H9 (cell line): ENCODE results near the gene TRABD. TPM values are rescaled to one million over a fixed set of nuclear protein-coding genes. Genes with fewer than 3 reads are reported as not detected.

ENCODE experiments used
- DNase-seq: peaks from one replicate; pipeline ENCODE4 v3.0.0-alpha.2; 2017
- H2AFZ ChIP-seq: one replicate; pipeline ENCODE4 v1.6.1; 2013; ENCODE audit warnings: mild to moderate bottlenecking, low read length, control low read depth, moderate library complexity
- H2AK5ac ChIP-seq: 2 replicates; pipeline ENCODE4 v1.6.1; 2013; ENCODE audit warnings: low read length, control low read depth, mixed read lengths; ENCODE audit not compliant: insufficient read length
- H2BK120ac ChIP-seq: one replicate; pipeline ENCODE4 v1.6.1; 2013; ENCODE audit warnings: low read depth, mild to moderate bottlenecking, low read length, control low read depth, inconsistent platforms; ENCODE audit not compliant: poor library complexity, severe bottlenecking
- H2BK12ac ChIP-seq: 2 replicates; pipeline ENCODE4 v1.6.1; 2013; ENCODE audit warnings: low read length, control low read depth, mixed read lengths, low read depth; ENCODE audit not compliant: insufficient read length
- H2BK15ac ChIP-seq: 2 replicates; pipeline ENCODE4 v1.6.1; 2013; ENCODE audit warnings: low read depth, low read length, control low read depth
- H2BK20ac ChIP-seq: one replicate; pipeline ENCODE4 v1.6.1; 2013; ENCODE audit warnings: low read depth, mild to moderate bottlenecking, low read length, control low read depth, inconsistent platforms; ENCODE audit not compliant: poor library complexity, severe bottlenecking
- H2BK5ac ChIP-seq: 2 replicates; pipeline ENCODE4 v1.6.1; 2013; ENCODE audit warnings: low read length, control low read depth, mixed read lengths; ENCODE audit not compliant: insufficient read length
- H3K14ac ChIP-seq: 2 replicates; pipeline ENCODE4 v1.6.1; 2013; ENCODE audit warnings: low read length, control low read depth; ENCODE audit not compliant: insufficient read depth
- H3K18ac ChIP-seq: 2 replicates; pipeline ENCODE4 v1.6.1; 2013; ENCODE audit warnings: low read depth, mild to moderate bottlenecking, mixed read lengths, low read length, control low read depth; ENCODE audit not compliant: insufficient read length
- H3K23ac ChIP-seq: 2 replicates; pipeline ENCODE4 v1.6.1; 2013; ENCODE audit warnings: low read length, control low read depth, mixed read lengths, low read depth; ENCODE audit not compliant: insufficient read length
- H3K23me2 ChIP-seq: 2 replicates; pipeline ENCODE4 v1.6.1; 2013; ENCODE audit warnings: low read depth, mild to moderate bottlenecking, mixed read lengths, low read length, control low read depth; ENCODE audit not compliant: insufficient read length, poor library complexity, severe bottlenecking
- H3K27ac ChIP-seq: 2 replicates; pipeline ENCODE4 v1.5.1; 2013; ENCODE audit warnings: low read length, control low read depth, mixed read lengths, low read depth; ENCODE audit not compliant: insufficient read length
- H3K27me3 ChIP-seq: 2 replicates; pipeline ENCODE4 v1.6.1; 2013; ENCODE audit warnings: low read length, control low read depth, inconsistent platforms; ENCODE audit not compliant: insufficient read depth
- H3K4ac ChIP-seq: 2 replicates; pipeline ENCODE4 v1.6.1; 2013; ENCODE audit warnings: low read depth, mild to moderate bottlenecking, control low read depth, inconsistent platforms, low read length, moderate library complexity
- H3K4me1 ChIP-seq: 2 replicates; pipeline ENCODE4 v1.6.1; 2013; ENCODE audit warnings: low read length, control low read depth, inconsistent platforms; ENCODE audit not compliant: insufficient read depth
- H3K4me2 ChIP-seq: 2 replicates; pipeline ENCODE4 v1.6.1; 2013; ENCODE audit warnings: low read length, control low read depth, mixed read lengths; ENCODE audit not compliant: insufficient read length, insufficient read depth
- H3K56ac ChIP-seq: 2 replicates; pipeline ENCODE4 v1.6.1; 2013; ENCODE audit warnings: low read depth, mild to moderate bottlenecking, mixed read lengths, low read length, control low read depth; ENCODE audit not compliant: insufficient read length
- H3K79me1 ChIP-seq: 2 replicates; pipeline ENCODE4 v1.6.1; 2013; ENCODE audit warnings: low read depth, mild to moderate bottlenecking, moderate library complexity, low read length, control low read depth, inconsistent platforms; ENCODE audit not compliant: insufficient read depth, poor library complexity, severe bottlenecking
- H3K79me2 ChIP-seq: 2 replicates; pipeline ENCODE4 v1.6.1; 2013; ENCODE audit warnings: low read length, control low read depth, inconsistent platforms; ENCODE audit not compliant: insufficient read depth
- H3K9ac ChIP-seq: 2 replicates; pipeline ENCODE4 v1.6.1; 2013; ENCODE audit warnings: low read length, control low read depth, mixed read lengths; ENCODE audit not compliant: insufficient read length; ENCODE audit errors: extremely low read depth
- H3K9me3 ChIP-seq: one replicate; pipeline ENCODE4 v1.6.1; 2013; ENCODE audit warnings: low read depth, low read length, inconsistent platforms; ENCODE audit not compliant: control insufficient read depth
- H3T11ph ChIP-seq: one replicate; pipeline ENCODE4 v1.6.1; 2013; ENCODE audit warnings: mild to moderate bottlenecking, low read length, control low read depth, inconsistent platforms
- H4K20me1 ChIP-seq: one replicate; pipeline ENCODE4 v1.6.1; 2013; ENCODE audit not compliant: control insufficient read depth, insufficient read length, insufficient read depth
- H4K5ac ChIP-seq: 2 replicates; pipeline ENCODE4 v1.6.1; 2013; ENCODE audit warnings: low read depth, mild to moderate bottlenecking, mixed read lengths, low read length, control low read depth; ENCODE audit not compliant: insufficient read length
- H4K8ac ChIP-seq: replicated peaks from 2 replicates; pipeline ENCODE4 v1.6.1; 2013; ENCODE audit warnings: low read length, control low read depth, mixed read lengths, low read depth; ENCODE audit not compliant: insufficient read length
- H4K91ac ChIP-seq: 2 replicates; pipeline ENCODE4 v1.6.1; 2013; ENCODE audit warnings: low read depth, mild to moderate bottlenecking, moderate library complexity, mixed read lengths, low read length, control low read depth; ENCODE audit not compliant: insufficient read length
- H3K27ac Mint-ChIP-seq, 3 experiments: 2 replicates in 2 of 3; 3 replicates in 1 of 3; pipeline ENCODE4 v1.8.0; 2020 to 2021; ENCODE audit warnings: mixed read lengths in 3 of 3, mild to moderate bottlenecking in 1 of 3, moderate library complexity in 1 of 3
- H3K27me3 Mint-ChIP-seq: 2 replicates; pipeline ENCODE4 v1.8.0; 2021; ENCODE audit warnings: low read depth, mild to moderate bottlenecking, moderate library complexity, mixed read lengths
- H3K36me3 Mint-ChIP-seq, 3 experiments: 2 replicates in 2 of 3; 3 replicates in 1 of 3; pipeline ENCODE4 v1.8.0; 2020 to 2021; ENCODE audit warnings: low read depth in 3 of 3, mixed read lengths in 3 of 3; ENCODE audit not compliant: insufficient read depth in 1 of 3
- H3K4me1 Mint-ChIP-seq, 2 experiments: 2 replicates each; pipeline ENCODE4 v1.8.0; 2020; ENCODE audit warnings: mixed read lengths in 2 of 2
- H3K4me3 Mint-ChIP-seq, 2 experiments: 2 replicates in 1 of 2; 3 replicates in 1 of 2; pipeline ENCODE4 v1.8.0; 2020 to 2021; ENCODE audit warnings: mild to moderate bottlenecking in 2 of 2, mixed read lengths in 2 of 2, moderate library complexity in 1 of 2
- H3K9me3 Mint-ChIP-seq, 2 experiments: 2 replicates in 1 of 2; 3 replicates in 1 of 2; pipeline ENCODE4 v1.8.0; 2020; ENCODE audit warnings: mild to moderate bottlenecking in 2 of 2, mixed read lengths in 2 of 2, moderate library complexity in 1 of 2
- CTCF ChIP-seq: fragments of 200-600 bp; sonication (generic); conservative IDR thresholded peaks from 3 replicates; pipeline ENCODE4 v1.8.0; 2021; ENCODE audit warnings: antibody characterized with exemption, mild to moderate bottlenecking
- WGBS: extraction: QIAGEN DNeasy Blood & Tissue Kit; methylation state at CpG from one replicate; pipeline ENCODE4 v1.1.7; 2013; ENCODE audit warnings: missing lambda C conversion rate, low lambda C conversion rate, mixed read lengths; ENCODE audit not compliant: insufficient read length; ENCODE audit errors: extremely low coverage; 5-methylcytosine and 5-hydroxymethylcytosine counted together
- total RNA-seq: library from RNA; stranded (reverse); gene quantifications from 2 replicates; pipeline ENCODE4 v1.2.1, GENCODE V29; 2021

TRABD gene
- total RNA-seq, 1 experiment from 2014 or later = 47.8 TPM

- H2BK120ac ChIP-seq = no peak overlapping the region
- no peak overlapping the region for H3K27ac ChIP-seq
- no peak overlapping the region for H2BK12ac ChIP-seq
- H3K4ac ChIP-seq = no peak overlapping the region
- no peaks in the 10 kb centered on the region for H3K27me3 Mint-ChIP-seq
- H3T11ph ChIP-seq = no peak overlapping the region
- H3K4me3 Mint-ChIP-seq = no peak overlapping the region
- H2BK5ac ChIP-seq = no peak overlapping the region
- H3K36me3 Mint-ChIP-seq = peaks cover 27 to 64% (median 62%) of the 10 kb centered on the region in 3 experiments; a peak in 6 of 7 replicates
- H3K14ac ChIP-seq = no peak overlapping the region
- no peaks in the 10 kb centered on the region for H3K9me3 ChIP-seq
- no peak overlapping the region for H4K5ac ChIP-seq
- WGBS = no CpG with 5 or more reads among the region's 22 CpGs
- H4K20me1 ChIP-seq = no peaks in the 10 kb centered on the region
- TF ChIP-seq CTCF = no peak
- H4K91ac ChIP-seq = no peak overlapping the region
- H2AFZ ChIP-seq = no peak overlapping the region
- no peak for DNase-seq
- H3K9me3 Mint-ChIP-seq = peaks cover 0 to 7% of the 10 kb centered on the region in 2 experiments; a peak in 1 of 5 replicates
- H3K4me2 ChIP-seq = no peak overlapping the region
- no peaks in the 10 kb centered on the region for H3K79me1 ChIP-seq
- H3K27me3 ChIP-seq = no peaks in the 10 kb centered on the region
- no peaks in the 10 kb centered on the region for H3K4me1 ChIP-seq
- H4K8ac ChIP-seq = no peak overlapping the region
- peaks cover 2 to 6% of the 10 kb centered on the region in 2 experiments; a peak in 2 of 4 replicates for H3K4me1 Mint-ChIP-seq
- no peak overlapping the region for H2AK5ac ChIP-seq
- no peak overlapping the region for H2BK15ac ChIP-seq
- H3K27ac Mint-ChIP-seq = no peak overlapping the region; a peak in 1 of 7 replicates
- H2BK20ac ChIP-seq = no peak overlapping the region
- H3K23ac ChIP-seq = no peak overlapping the region
- H3K56ac ChIP-seq = no peak overlapping the region
- H3K18ac ChIP-seq = no peak overlapping the region
- H3K79me2 ChIP-seq = no peaks in the 10 kb centered on the region; the same call in 1 of the 2 replicates
- no peak overlapping the region for H3K9ac ChIP-seq
- H3K23me2 ChIP-seq = no peaks in the 10 kb centered on the region
Measured at GRCh38 chr22:50208430-50208938, 22.8 kb downstream of the TRABD start.
